Measurements from ENCODE around the gene PTPN1. TPM values are rescaled to one million over a fixed set of nuclear protein-coding genes. Genes with fewer than 3 reads are reported as not detected.

PTPN1 gene
- total RNA-seq, 1 experiment from 2014 or later, result 63.0 TPM

GRCh38 chr20:50494428-50494827, 15.8 kb upstream of the PTPN1 start:
- ChIA-PET POLR2A (interaction anchor here (1.0 to 20.5 kb wide), 9 partner anchors 8 to 378 kb away, joined by 3 to 480 read pairs (median 4); partner anchors contain the start of genes CEBPB and PTPN1), CTCF (interaction anchor here (0.6 to 1.3 kb wide), 2 partner anchors 94 to 342 kb away, joined by 5 read pairs; no protein-coding TSS in a partner anchor)
- peaks cover 12% of the 10 kb centered on the region for H3K36me3 Mint-ChIP-seq (ENCODE audit: insufficient read depth, unreplicated experiment)
- BruUV-seq (replicated peaks), result no TSS peak
- H3K9me3 Mint-ChIP-seq (ENCODE audit: unreplicated experiment), result no peaks in the 10 kb centered on the region
- H3K27me3 Mint-ChIP-seq (ENCODE audit: insufficient read depth, unreplicated experiment), result no peaks in the 10 kb centered on the region
- H3K27ac Mint-ChIP-seq (ENCODE audit: low read depth, unreplicated experiment), result no peak overlapping the region
- DNase-seq (ENCODE audit: unreplicated experiment), result no peak
- H3K4me1 Mint-ChIP-seq (ENCODE audit: insufficient read depth, unreplicated experiment), result peaks cover 43% of the 10 kb centered on the region
- H3K4me3 Mint-ChIP-seq (ENCODE audit: unreplicated experiment), result no peak overlapping the region
- TF ChIP-seq, protein P1, sequence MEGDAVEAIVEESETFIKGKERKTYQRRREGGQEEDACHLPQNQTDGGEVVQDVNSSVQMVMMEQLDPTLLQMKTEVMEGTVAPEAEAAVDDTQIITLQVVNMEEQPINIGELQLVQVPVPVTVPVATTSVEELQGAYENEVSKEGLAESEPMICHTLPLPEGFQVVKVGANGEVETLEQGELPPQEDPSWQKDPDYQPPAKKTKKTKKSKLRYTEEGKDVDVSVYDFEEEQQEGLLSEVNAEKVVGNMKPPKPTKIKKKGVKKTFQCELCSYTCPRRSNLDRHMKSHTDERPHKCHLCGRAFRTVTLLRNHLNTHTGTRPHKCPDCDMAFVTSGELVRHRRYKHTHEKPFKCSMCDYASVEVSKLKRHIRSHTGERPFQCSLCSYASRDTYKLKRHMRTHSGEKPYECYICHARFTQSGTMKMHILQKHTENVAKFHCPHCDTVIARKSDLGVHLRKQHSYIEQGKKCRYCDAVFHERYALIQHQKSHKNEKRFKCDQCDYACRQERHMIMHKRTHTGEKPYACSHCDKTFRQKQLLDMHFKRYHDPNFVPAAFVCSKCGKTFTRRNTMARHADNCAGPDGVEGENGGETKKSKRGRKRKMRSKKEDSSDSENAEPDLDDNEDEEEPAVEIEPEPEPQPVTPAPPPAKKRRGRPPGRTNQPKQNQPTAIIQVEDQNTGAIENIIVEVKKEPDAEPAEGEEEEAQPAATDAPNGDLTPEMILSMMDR (IDR thresholded peaks at IDR 0.05; ENCODE audit: unreplicated experiment), result no peak
- intact Hi-C loops (cut with micrococcal nuclease), result no loop called here

DNA sequence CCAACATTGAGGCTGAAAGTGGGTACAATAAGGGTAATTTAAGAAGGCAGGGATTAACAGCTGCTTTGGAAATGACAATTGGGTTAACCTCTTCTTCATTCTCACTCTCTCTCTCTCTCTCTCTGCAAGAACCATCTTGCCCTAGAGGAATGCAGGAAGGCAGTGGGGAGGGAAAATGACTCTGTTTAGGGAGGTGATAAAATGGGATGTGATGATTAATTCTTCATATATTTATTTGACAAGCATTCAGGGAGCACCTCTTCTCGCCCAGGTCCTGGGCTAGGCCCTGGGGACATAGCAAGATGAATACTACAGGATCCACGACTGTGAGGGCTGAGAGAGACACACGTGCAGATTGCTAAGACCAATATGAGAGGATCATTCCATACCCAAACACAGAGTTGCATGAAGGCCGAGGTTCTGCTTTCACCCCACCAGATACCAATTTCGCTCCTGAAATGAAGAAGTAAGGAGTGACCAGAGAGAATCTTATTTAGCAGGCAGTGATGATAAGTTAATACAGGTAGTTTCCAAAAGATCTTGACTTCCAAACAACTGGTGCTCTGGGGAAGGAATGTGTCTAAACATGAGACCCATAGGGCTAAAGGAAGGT, 13.3 kb upstream of the PTPN1 start:
- peak; percentile 76 for DNase-seq (ENCODE audit: unreplicated experiment)
- Mint-ChIP-seq H3K27ac (ENCODE audit: low read depth, unreplicated experiment) (peak overlapping the region; percentile 67), H3K36me3 (ENCODE audit: insufficient read depth, unreplicated experiment) (peaks cover 12% of the 10 kb centered on the region), H3K27me3 (ENCODE audit: insufficient read depth, unreplicated experiment) (no peaks in the 10 kb centered on the region), H3K9me3 (ENCODE audit: unreplicated experiment) (no peaks in the 10 kb centered on the region), H3K4me1 (ENCODE audit: insufficient read depth, unreplicated experiment) (peaks cover 43% of the 10 kb centered on the region), H3K4me3 (ENCODE audit: unreplicated experiment) (peak overlapping the region; percentile 2)
- ChIA-PET POLR2A (interaction anchor here (0.6 to 20.5 kb wide), 18 partner anchors 14 to 461 kb away, joined by 3 to 480 read pairs (median 4); partner anchors contain the start of genes DPM1, MOCS3, PEDS1 and PTPN1), CTCF (interaction anchor here (0.6 to 1.1 kb wide), 7 partner anchors 10 to 1115 kb away, joined by 3 to 6 read pairs (median 4); no protein-coding TSS in a partner anchor)
- BruUV-seq (replicated peaks), result no TSS peak
- TF ChIP-seq, protein P1 (IDR thresholded peaks at IDR 0.05; ENCODE audit: unreplicated experiment), result no peak
- intact Hi-C loops (cut with micrococcal nuclease), result no loop called here

DNA sequence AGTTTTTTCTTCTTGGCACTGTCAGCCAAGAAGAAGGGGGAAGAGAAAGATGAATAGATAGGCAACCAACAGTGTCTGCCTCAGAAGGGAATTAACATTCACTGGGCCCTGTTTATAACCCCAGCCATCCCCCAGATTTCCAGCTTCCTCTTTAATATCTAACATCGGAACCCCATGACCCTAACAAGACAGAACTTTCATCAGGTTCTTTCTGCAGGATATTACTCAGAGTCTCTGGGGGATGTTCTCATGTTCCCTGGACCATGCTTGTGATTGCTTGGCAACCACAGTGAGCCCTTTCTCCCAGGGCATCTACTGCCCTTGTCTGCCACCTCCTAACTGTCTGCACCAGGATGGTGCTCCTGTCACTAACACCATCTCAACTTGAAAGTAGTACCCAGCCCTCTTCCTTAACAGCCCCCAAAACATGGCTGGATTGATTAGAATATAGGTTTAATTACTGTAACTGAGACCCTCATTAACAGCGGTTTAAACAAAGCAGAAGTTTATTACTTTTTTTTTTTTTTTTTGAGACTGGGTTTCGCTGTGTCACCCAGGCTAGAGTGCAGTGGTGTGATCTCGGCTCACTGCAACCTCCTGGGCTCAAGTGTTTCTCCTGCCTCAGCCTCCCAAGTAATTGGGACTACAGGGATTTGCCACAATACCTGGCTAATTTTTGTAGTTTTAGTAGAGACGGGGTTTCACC, 12.0 kb upstream of the PTPN1 start:
- intact Hi-C loops (cut with micrococcal nuclease), result no loop called here
- H3K27ac Mint-ChIP-seq (ENCODE audit: low read depth, unreplicated experiment), result peak overlapping the region; percentile 67
- H3K4me1 Mint-ChIP-seq (ENCODE audit: insufficient read depth, unreplicated experiment), result peaks cover 42% of the 10 kb centered on the region
- TF ChIP-seq, protein P1 (IDR thresholded peaks at IDR 0.05; ENCODE audit: unreplicated experiment), result no peak
- BruUV-seq (replicated peaks), result no TSS peak
- no peak overlapping the region for H3K4me3 Mint-ChIP-seq (ENCODE audit: unreplicated experiment)
- ChIA-PET CTCF (interaction anchor here (0.6 to 1.1 kb wide), 3 partner anchors 14 to 312 kb away, joined by 3 to 4 read pairs (median 3); no protein-coding TSS in a partner anchor), POLR2A (interaction anchor here (0.6 to 20.5 kb wide), 6 partner anchors 15 to 774 kb away, joined by 3 to 480 read pairs (median 3); partner anchors contain the start of gene PTPN1)
- H3K27me3 Mint-ChIP-seq (ENCODE audit: insufficient read depth, unreplicated experiment), result no peaks in the 10 kb centered on the region
- H3K36me3 Mint-ChIP-seq (ENCODE audit: insufficient read depth, unreplicated experiment), result no peaks in the 10 kb centered on the region
- peak; percentile 50 for DNase-seq (ENCODE audit: unreplicated experiment)
- H3K9me3 Mint-ChIP-seq (ENCODE audit: unreplicated experiment), result no peaks in the 10 kb centered on the region

GRCh38 chr20:50499938-50500337, 10.2 kb upstream of the PTPN1 start:
- H3K27me3 Mint-ChIP-seq (ENCODE audit: insufficient read depth, unreplicated experiment), result no peaks in the 10 kb centered on the region
- no peak overlapping the region for H3K4me3 Mint-ChIP-seq (ENCODE audit: unreplicated experiment)
- H3K27ac Mint-ChIP-seq (ENCODE audit: low read depth, unreplicated experiment), result no peak overlapping the region
- TF ChIP-seq, protein P1 (IDR thresholded peaks at IDR 0.05; ENCODE audit: unreplicated experiment), result no peak
- no peak for DNase-seq (ENCODE audit: unreplicated experiment)
- H3K36me3 Mint-ChIP-seq (ENCODE audit: insufficient read depth, unreplicated experiment), result no peaks in the 10 kb centered on the region
- CTCF ChIA-PET, result interaction anchor here (0.6 to 1.4 kb wide), 6 partner anchors 8 to 312 kb away, joined by 3 to 8 read pairs (median 4); no protein-coding TSS in a partner anchor
- H3K4me1 Mint-ChIP-seq (ENCODE audit: insufficient read depth, unreplicated experiment), result peaks cover 43% of the 10 kb centered on the region
- BruUV-seq (replicated peaks), result no TSS peak
- no peaks in the 10 kb centered on the region for H3K9me3 Mint-ChIP-seq (ENCODE audit: unreplicated experiment)
- POLR2A ChIA-PET, result interaction anchor here (0.6 to 20.5 kb wide), 5 partner anchors 8 to 674 kb away, joined by 3 to 480 read pairs (median 4); partner anchors contain the start of gene PTPN1
- intact Hi-C loops (cut with micrococcal nuclease), result no loop called here

Measured in MCF 10A (cell line).